ENCODE data around the gene GPALPP1.

- TF ChIP-seq CTCF (IDR thresholded peaks at IDR 0.05) (no peak), POLR2A (IDR thresholded peaks at IDR 0.05) (no peak)
These were observed 51.3 kb downstream of the GPALPP1 start for GRCh38 chr13:45040622-45041021.

All from testis (tissue), 2 donors.